Fibroblast of mammary gland (primary cell): ENCODE measurements around the gene FBRSL1.

ENCODE experiments used
- DNase-seq: peaks from one replicate; pipeline ENCODE4 v3.0.0-alpha.2; 2010; ENCODE audit warnings: low read depth
- H3K4me3 ChIP-seq: 2 replicates; pipeline ENCODE4 v1.5.1; 2011; ENCODE audit warnings: low read depth, mild to moderate bottlenecking, low read length, moderate library complexity; ENCODE audit not compliant: control insufficient read depth
- TF ChIP-seq, protein P1 (sequence below): conservative IDR thresholded peaks from 2 replicates; pipeline ENCODE4 v1.5.1; 2011; ENCODE audit warnings: low read depth, low read length, inconsistent platforms; ENCODE audit not compliant: control insufficient read depth, insufficient read depth

FBRSL1 gene

DNA sequence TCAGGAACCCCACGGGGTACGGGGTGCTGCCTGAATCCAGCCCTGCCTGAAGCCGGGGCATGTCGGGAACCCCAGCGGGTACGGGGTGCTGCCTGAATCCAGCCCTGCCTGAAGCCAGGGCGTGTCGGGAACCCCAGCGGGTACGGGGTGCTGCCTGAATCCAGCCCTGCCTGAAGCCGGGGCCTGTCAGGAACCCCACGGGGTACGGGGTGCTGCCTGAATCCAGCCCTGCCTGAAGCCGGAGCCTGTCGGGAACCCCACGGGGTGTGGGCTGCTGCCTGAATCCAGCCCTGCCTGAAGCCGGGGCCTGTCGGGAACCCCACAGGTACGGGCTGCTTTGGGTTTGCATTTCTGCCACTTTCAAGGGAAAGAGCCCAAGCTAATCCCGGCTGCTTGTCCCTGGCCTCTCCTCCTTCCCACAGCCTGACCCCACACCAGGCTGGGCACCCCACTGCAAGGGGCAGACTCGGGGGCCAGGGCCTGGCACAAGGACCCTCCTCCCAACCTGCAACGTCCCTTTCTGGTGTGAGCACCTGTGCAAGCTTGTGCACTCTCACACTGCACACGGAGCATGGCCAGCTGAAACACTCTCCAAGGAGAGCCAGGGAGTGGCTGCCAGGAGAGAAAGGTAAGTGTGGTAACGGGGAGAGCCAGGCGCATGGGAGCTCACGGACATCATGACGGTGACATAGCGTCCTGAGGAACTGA lies 5.6 kb upstream of the FBRSL1 start:
- no peak overlapping the region for H3K4me3 ChIP-seq
- DNase-seq = no peak
- TF ChIP-seq, protein P1, sequence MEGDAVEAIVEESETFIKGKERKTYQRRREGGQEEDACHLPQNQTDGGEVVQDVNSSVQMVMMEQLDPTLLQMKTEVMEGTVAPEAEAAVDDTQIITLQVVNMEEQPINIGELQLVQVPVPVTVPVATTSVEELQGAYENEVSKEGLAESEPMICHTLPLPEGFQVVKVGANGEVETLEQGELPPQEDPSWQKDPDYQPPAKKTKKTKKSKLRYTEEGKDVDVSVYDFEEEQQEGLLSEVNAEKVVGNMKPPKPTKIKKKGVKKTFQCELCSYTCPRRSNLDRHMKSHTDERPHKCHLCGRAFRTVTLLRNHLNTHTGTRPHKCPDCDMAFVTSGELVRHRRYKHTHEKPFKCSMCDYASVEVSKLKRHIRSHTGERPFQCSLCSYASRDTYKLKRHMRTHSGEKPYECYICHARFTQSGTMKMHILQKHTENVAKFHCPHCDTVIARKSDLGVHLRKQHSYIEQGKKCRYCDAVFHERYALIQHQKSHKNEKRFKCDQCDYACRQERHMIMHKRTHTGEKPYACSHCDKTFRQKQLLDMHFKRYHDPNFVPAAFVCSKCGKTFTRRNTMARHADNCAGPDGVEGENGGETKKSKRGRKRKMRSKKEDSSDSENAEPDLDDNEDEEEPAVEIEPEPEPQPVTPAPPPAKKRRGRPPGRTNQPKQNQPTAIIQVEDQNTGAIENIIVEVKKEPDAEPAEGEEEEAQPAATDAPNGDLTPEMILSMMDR = no peak

DNA sequence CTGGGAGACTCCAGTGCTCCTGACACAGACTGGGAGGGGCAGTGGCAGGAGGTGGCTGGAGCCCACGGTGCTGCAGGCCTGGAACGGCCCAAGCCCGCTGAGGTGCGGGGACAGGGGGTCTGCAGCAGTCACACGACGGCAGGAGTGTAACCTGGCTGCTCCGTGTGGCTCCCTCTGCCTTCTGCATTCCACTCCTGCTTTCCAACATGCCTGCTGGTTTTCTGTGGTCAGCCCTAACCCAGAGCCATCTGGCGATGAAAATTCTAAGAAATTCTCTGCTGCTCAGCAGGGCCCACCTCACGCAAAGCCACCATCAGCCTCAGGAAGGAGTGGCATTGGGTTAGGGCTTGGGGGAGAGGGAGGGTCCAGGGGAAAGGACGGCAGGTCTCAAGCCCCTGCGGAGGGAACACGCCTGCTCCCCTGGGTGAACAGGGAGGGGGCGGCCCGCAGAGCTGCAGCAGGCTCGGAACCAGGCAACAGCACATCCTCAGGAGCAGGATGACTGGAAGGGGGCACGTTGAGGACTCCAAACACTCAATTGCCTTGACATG lies 5.0 kb upstream of the FBRSL1 start:
- no peak overlapping the region for H3K4me3 ChIP-seq
- TF ChIP-seq, protein P1 = no peak
- DNase-seq = no peak

DNA sequence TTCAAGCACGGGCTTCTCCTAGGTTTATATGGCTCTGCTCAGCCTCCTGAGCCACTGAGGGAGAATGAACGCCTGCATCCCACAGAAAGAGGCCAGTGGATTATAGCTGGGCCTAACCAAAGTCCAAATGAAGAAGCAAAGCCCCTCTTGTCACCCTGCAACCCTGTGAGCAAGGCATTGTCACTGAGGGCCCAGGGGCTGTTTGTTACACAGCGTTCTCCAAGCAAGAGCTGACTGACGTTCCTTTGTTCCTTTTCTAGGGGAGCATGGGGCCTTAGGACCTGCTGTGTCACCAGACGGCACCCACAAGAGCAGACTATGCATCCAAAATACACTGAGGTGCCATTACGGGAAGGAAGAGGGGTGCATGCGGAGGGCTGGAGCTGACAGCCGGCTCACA lies 4.3 kb upstream of the FBRSL1 start:
- H3K4me3 ChIP-seq = no peak overlapping the region
- no peak for DNase-seq
- TF ChIP-seq, protein P1 = no peak

DNA sequence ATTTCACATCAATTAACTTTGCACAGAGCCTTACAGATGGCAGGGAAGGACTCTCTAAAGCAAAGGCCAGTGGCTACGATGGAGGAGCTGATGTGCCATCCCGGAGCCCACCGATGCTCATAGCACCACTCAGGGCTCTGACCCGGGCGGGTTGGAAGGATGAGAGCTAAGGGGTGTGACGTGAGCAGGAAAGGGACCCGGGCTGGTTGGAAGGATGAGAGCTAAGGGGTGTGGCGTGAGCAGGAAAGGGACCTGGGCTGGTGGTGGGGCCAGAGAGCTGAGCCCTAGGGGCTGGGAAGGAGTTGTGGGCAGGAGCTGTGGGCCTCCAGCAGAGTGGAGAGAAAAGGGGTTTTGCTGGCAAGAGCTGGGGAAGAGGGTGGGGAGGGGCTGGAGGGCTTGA lies 3.8 kb upstream of the FBRSL1 start:
- TF ChIP-seq, protein P1 = no peak
- H3K4me3 ChIP-seq = no peak overlapping the region
- no peak for DNase-seq

DNA sequence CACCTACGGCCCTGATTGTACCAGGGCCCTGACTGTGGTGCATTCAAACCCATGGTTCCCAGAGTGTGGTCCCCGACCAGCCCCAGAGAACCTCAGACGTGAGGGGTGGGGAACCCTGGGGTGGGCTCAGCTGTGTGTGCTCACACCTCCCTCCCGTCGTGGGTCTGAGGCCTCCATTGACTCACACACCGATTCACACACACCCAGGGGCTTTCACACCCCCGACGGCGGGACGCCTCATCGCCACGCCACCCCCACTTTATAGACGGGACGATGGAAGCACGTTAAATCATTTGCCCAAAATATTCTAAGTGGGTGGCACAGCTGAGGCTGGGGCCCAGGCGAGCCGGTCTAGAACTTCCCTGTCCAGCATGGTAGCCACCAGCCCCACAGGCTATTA lies 3.4 kb upstream of the FBRSL1 start:
- DNase-seq = no peak
- H3K4me3 ChIP-seq = no peak overlapping the region
- TF ChIP-seq, protein P1 = no peak

DNA sequence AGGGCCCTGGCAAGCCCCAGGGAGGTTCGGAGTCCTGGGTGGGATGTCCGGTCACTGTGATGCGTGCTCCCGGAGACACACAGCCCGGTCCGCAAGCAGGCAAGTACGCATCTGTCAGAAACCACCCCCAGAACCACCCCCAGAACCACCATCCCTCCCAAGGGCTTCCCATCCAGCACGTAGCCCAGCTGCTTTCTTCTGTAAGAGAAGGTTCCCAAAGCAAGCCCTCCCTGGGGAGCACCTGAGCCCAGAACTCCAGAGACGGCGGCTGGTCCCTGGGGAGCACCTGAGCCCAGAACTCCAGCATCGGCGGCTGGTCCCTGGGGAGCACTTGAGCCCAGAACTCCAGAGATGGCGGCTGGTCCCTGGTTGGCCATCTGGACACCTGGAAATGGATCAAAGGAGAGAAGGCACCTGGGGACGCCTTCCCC lies 2.6 kb upstream of the FBRSL1 start:
- no peak for DNase-seq
- no peak overlapping the region for H3K4me3 ChIP-seq
- TF ChIP-seq, protein P1 = no peak
